ENCODE measurements around the gene HOXB5. TPM values are rescaled to one million over a fixed set of nuclear protein-coding genes. Genes with fewer than 3 reads are reported as not detected.

HOXB5 gene
- total RNA-seq, 6 experiments from 2014 or later: not detected

DNA sequence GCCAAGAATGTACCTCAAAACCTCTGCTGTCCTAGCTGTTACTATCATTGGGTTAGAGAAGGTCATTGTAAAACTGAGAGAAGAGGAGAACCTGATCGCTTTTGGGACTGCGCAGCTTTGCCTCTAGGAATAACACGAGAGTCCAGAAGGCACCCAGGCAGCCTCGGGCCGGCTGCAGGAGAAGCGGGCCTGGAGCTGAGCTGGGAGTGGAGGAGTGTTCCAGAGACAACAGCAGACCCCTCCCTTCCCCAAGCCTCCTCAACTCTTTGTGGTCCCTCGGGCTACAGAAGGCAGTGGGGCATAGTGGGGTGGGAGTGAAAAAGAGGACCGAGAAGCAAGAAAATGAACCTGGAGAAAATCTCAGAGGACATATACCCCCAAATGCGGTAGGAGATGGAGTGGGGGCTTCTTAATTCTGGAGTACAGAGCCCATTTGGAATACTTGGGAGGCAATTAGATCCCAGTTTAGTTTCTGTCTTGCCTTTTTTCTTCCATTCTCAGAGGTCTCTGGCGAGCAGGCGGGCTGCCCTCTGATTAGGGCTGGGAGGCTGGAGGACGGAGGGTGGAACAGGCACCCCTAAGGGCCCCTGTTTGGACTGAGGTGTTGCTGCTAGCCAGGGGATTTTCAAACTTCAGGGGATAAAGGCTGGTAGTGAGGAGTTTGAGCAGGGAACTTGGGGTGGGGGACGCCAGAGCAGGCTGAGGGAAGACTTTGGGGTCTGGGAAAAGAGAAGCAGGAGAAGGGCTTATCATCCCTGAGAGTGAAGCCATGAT, 35.3 kb downstream of the HOXB5 start:
- Mint-ChIP-seq H3K27ac (no peak overlapping the region), H3K4me1 (ENCODE audit: low read depth) (no peaks in the 10 kb centered on the region), H3K9me3 (no peaks in the 10 kb centered on the region), H3K36me3 (ENCODE audit: low read depth) (no peaks in the 10 kb centered on the region), H3K4me3 (no peak overlapping the region), H3K27me3 (ENCODE audit: insufficient read depth) (peaks cover 87% of the 10 kb centered on the region)
- DNase-seq: no peak
- TF ChIP-seq, protein P1, sequence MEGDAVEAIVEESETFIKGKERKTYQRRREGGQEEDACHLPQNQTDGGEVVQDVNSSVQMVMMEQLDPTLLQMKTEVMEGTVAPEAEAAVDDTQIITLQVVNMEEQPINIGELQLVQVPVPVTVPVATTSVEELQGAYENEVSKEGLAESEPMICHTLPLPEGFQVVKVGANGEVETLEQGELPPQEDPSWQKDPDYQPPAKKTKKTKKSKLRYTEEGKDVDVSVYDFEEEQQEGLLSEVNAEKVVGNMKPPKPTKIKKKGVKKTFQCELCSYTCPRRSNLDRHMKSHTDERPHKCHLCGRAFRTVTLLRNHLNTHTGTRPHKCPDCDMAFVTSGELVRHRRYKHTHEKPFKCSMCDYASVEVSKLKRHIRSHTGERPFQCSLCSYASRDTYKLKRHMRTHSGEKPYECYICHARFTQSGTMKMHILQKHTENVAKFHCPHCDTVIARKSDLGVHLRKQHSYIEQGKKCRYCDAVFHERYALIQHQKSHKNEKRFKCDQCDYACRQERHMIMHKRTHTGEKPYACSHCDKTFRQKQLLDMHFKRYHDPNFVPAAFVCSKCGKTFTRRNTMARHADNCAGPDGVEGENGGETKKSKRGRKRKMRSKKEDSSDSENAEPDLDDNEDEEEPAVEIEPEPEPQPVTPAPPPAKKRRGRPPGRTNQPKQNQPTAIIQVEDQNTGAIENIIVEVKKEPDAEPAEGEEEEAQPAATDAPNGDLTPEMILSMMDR (IDR thresholded peaks at IDR 0.05): no peak

DNA sequence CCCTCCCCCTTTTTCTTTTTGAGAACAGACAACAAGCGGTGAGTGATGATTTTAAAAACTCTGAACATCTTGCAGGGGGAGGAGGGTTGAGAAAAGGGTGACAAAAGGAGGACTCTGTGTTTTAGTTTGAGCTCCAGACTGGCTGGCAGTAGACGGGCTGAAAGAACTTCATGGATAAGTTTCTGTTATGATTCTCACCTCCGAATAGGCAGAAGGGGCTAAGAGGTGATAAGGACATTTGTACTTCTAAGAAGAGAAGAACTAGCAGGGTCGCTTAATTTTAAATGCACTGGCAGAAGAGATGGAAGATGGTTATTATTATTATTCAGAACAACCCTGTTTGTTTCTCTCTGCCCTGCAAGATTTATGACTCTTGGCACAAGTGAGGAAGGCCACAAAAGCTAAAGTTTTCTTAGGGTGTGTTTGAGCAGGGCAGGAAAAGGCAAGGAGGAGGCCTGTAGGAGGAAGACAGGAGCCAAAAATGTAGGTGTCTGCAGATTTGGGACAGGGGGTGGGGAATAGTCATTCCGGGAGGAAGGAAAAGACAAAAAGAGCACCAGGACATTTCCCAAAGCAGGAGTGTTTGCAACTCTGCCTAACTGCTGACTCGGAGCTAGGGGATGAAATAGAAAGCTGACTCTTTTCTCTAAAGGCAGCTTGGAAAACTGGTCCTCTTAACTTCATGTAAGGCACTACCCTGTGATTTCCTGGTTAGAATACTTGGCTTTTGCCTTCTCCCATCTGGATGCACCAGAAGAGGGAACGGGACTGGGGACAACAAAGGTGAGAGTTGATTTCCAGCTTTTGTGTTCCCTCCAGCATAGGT, 36.8 kb downstream of the HOXB5 start:
- Mint-ChIP-seq H3K4me3 (no peak overlapping the region), H3K27ac (no peak overlapping the region), H3K4me1 (ENCODE audit: low read depth) (no peaks in the 10 kb centered on the region), H3K9me3 (no peaks in the 10 kb centered on the region), H3K36me3 (ENCODE audit: low read depth) (no peaks in the 10 kb centered on the region), H3K27me3 (ENCODE audit: insufficient read depth) (peaks cover 86% of the 10 kb centered on the region)
- TF ChIP-seq, protein P1 (IDR thresholded peaks at IDR 0.05): no peak
- no peak for DNase-seq

DNA sequence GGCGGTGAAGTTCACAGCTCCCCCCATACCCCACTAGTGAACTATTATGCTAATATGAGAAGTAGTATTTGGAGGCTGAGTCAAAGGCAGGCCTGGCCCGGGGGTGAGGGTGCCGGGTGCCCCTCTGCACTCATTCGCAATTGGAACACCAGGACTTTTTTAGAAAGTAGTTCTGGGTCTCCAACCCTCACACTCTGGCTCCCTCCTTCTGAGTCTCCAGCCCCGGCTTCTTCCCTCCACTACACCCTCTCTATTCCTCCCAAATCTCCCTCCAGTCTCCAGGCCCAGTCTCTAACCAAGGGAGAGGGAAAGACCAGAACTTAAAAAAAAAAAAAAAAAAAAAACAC, 37.4 kb downstream of the HOXB5 start:
- peaks cover 82% of the 10 kb centered on the region for H3K27me3 Mint-ChIP-seq (ENCODE audit: insufficient read depth)
- no peaks in the 10 kb centered on the region for H3K36me3 Mint-ChIP-seq (ENCODE audit: low read depth)
- H3K27ac Mint-ChIP-seq: no peak overlapping the region

DNA sequence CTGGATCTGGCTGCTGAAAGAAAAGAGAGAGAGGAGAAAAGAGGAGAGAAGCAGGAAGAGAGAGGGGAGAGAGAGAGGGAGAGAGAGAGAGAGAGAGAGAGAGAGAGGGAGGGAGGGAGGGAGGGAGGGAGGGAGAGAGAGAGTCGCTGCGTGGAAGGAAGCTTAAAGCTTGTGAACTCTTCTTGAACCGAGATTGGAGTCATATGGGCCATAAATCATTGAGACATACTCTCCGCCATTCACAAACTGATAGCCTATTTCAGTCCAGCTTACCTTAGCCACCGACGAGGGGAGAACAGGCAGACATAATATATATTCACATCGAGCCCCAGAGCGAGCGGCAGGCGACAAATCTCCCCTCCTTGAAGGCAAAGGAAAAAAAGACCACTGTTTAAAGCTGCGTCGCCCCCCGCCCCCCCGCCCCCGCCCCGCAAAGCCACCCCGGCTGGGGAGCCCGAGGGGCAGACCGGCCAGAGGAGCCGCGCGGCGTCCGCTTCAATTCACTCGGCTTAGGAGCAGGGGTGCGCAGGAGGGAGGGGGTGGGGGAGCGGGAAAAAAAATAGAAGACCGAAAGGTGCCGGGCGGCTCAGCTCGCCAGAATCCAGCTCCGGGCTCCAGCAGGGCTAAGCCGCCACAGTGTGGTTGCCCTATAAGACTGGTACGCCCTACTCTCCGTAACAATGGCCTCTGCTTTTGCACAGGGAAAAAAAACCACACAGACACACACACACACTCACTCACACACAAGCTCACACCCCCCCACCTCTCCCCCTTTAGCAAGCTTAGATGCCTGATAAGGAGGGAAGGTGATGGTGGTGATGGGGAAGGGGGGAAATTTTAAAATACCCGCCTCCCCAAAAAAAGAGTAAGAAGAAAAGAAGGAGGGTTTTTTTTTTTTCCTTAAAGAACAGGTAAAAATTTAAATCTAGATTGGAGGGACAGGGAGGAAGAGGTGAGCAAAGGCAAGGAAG, 38.0 kb downstream of the HOXB5 start:
- no peaks in the 10 kb centered on the region for H3K4me1 Mint-ChIP-seq (ENCODE audit: low read depth)
- peaks cover 79% of the 10 kb centered on the region for H3K27me3 Mint-ChIP-seq (ENCODE audit: insufficient read depth)
- no peak overlapping the region for H3K4me3 Mint-ChIP-seq
- no peaks in the 10 kb centered on the region for H3K9me3 Mint-ChIP-seq
- no peaks in the 10 kb centered on the region for H3K36me3 Mint-ChIP-seq (ENCODE audit: low read depth)
- no peak overlapping the region for H3K27ac Mint-ChIP-seq
- TF ChIP-seq, protein P1 (IDR thresholded peaks at IDR 0.05): no peak
- no peak for DNase-seq

More for the DNA sequence above, 37.4 kb downstream of the HOXB5 start:
- no peaks in the 10 kb centered on the region for H3K9me3 Mint-ChIP-seq
- DNase-seq: no peak
- no peak overlapping the region for H3K4me3 Mint-ChIP-seq
- no peaks in the 10 kb centered on the region for H3K4me1 Mint-ChIP-seq (ENCODE audit: low read depth)
- TF ChIP-seq, protein P1 (IDR thresholded peaks at IDR 0.05): no peak
